A549 (cell line): ENCODE data around the gene ANKRD63. TPM values are rescaled to one million over a fixed set of nuclear protein-coding genes. Genes with fewer than 3 reads are reported as not detected.

Source experiments
- ATAC-seq, 2 experiments: fragments of 200-7000 bp in 1 of 2; fragments of >200 bp in 1 of 2; cut with Nextera tagmentation in 1 of 2; cut with Tn5 transposase in 1 of 2; 3 replicates each; pipeline versions ENCODE4 v1.8.0 to v1.9.1; 2018 to 2020; ENCODE audit warnings: mild to moderate bottlenecking in 1 of 2, moderate library complexity in 1 of 2
- CTCF ChIA-PET: fragments of 300-600 bp; sonication (Branson Sonifier 250); formaldehyde crosslinking; extraction: SDS; loops from one replicate; lab custom pipeline; 2021; ENCODE audit warnings: antibody characterized with exemption, inconsistent platforms; lab: Yijun Ruan, JAX
- POLR2A ChIA-PET: fragments of 350-600 bp; formaldehyde crosslinking; extraction: SDS; loops from one replicate; lab custom pipeline; 2021; ENCODE audit warnings: antibody characterized with exemption, inconsistent platforms; lab: Yijun Ruan, JAX
- DNase-seq, 2 experiments: peaks; one replicate each; pipeline versions ENCODE4 v3.0.0 to v3.0.0-alpha.2; 2011 to 2016; ENCODE audit warnings: low read depth in 1 of 2, low spot score in 1 of 2
- FAIRE-seq: peaks from 2 replicates; lab custom pipeline; 2011; peaks lifted over from hg19 to GRCh38; lab: Jason Lieb, UNC
- H3K27ac ChIP-seq, 2 experiments: fragments of >200 bp; sonication (Bioruptor Twin); formaldehyde crosslinking; 3 replicates each; pipeline ENCODE4 v1.5.1; 2016 to 2017
- H3K4me1 ChIP-seq: fragments of >200 bp; sonication (Bioruptor Twin); formaldehyde crosslinking; 3 replicates; pipeline ENCODE4 v1.6.1; 2016
- H3K4me2 ChIP-seq: fragments of >200 bp; sonication (Bioruptor Twin); formaldehyde crosslinking; 3 replicates; pipeline ENCODE4 v1.6.1; 2016
- H3K4me3 ChIP-seq: fragments of >200 bp; sonication (Bioruptor Twin); formaldehyde crosslinking; 3 replicates; pipeline ENCODE4 v1.5.1; 2016
- H3K9me3 ChIP-seq: fragments of >200 bp; sonication (Bioruptor Twin); formaldehyde crosslinking; 3 replicates; pipeline ENCODE4 v1.6.1; 2016
- CBX8 ChIP-seq: fragments of 200-600 bp; sonication (generic); IDR thresholded peaks from 2 replicates; pipeline ENCODE4 v1.6.1; 2016
- EHF ChIP-seq: fragments of 250-450 bp; sonication (Bioruptor Pico); IDR thresholded peaks from 2 replicates; pipeline ENCODE4 v1.5.0; 2020; ENCODE audit warnings: mild to moderate bottlenecking
- FOSL2 ChIP-seq, 2 experiments: fragments of 450-650 bp in 1 of 2; fragments of >200 bp in 1 of 2; sonication (Bioruptor Twin) in 1 of 2; formaldehyde crosslinking; IDR thresholded peaks; 2 replicates each; pipeline versions ENCODE4 v1.5.0 to v1.6.1; 2016 to 2020; ENCODE audit warnings: mild to moderate bottlenecking in 1 of 2, moderate library complexity in 1 of 2
- HDAC2 ChIP-seq: fragments of 200-600 bp; sonication (generic); IDR thresholded peaks from 2 replicates; pipeline ENCODE4 v1.6.1; 2016
- HOXA7 ChIP-seq: fragments of 250-450 bp; sonication (Bioruptor Pico); IDR thresholded peaks from 2 replicates; pipeline ENCODE4 v1.5.0; 2020; ENCODE audit warnings: mild to moderate bottlenecking, moderate library complexity
- HOXB13 ChIP-seq: fragments of 250-450 bp; sonication (Bioruptor Pico); IDR thresholded peaks from 2 replicates; pipeline ENCODE4 v1.5.0; 2020; ENCODE audit warnings: low read depth, mild to moderate bottlenecking, moderate library complexity
- JUN ChIP-seq, 2 experiments: fragments of >200 bp; sonication (Bioruptor Twin); formaldehyde crosslinking; IDR thresholded peaks; 2 replicates in 1 of 2; 3 replicates in 1 of 2; pipeline ENCODE4 v1.6.1; 2016 to 2017
- JUNB ChIP-seq: fragments of >200 bp; sonication (Bioruptor Twin); formaldehyde crosslinking; IDR thresholded peaks from 2 replicates; pipeline ENCODE4 v1.6.1; 2016
- KDM1A ChIP-seq: fragments of 200-600 bp; sonication (generic); IDR thresholded peaks from 2 replicates; pipeline ENCODE4 v1.6.1; 2016; ENCODE audit warnings: low read depth, mild to moderate bottlenecking
- NFE2L2 ChIP-seq: fragments of 150-350 bp; conservative IDR thresholded peaks from 2 replicates; pipeline ENCODE4 v1.6.1; 2014; ENCODE audit warnings: low read length
- POLR2A ChIP-seq: IDR thresholded peaks from 2 replicates; pipeline ENCODE4 v1.6.1; 2012; ENCODE audit warnings: mild to moderate bottlenecking, low read length
- RARB ChIP-seq: fragments of 250-450 bp; sonication (Bioruptor Pico); IDR thresholded peaks from 2 replicates; pipeline ENCODE4 v1.8.0; 2021; ENCODE audit warnings: mild to moderate bottlenecking, moderate library complexity
- ZC3H11A ChIP-seq: fragments of 450-650 bp; IDR thresholded peaks from 2 replicates; pipeline ENCODE4 v1.6.1; 2014; ENCODE audit warnings: antibody characterized with exemption, mild to moderate bottlenecking
- WGBS: methylation state at CpG from one replicate; pipeline ENCODE4 v1.1.6; 2017; ENCODE audit errors: missing lambda C conversion rate; 5-methylcytosine and 5-hydroxymethylcytosine counted together
- polyA plus RNA-seq, 4 experiments: library from polyadenylated mRNA; depleted of rRNA in 3 of 4; stranded (reverse); fragments of >200 nt; fragmentation: RNase III in 1 of 4; extraction: RNeasy Plus Mini Kit Qiagen cat#74134 plus additional on column Dnase treatment in 1 of 4; gene quantifications; 2 replicates in 3 of 4; 3 replicates in 1 of 4; pipeline ENCODE4 v1.2.3, GENCODE V29; 2011 to 2017
- TF ChIP-seq, protein P1 (sequence below): IDR thresholded peaks from 2 replicates; pipeline ENCODE4 v1.6.1; 2012
- TF ChIP-seq, protein P2 (sequence below): fragments of >200 bp; sonication (Bioruptor Twin); formaldehyde crosslinking; IDR thresholded peaks from 2 replicates; pipeline ENCODE4 v1.6.1; 2016
- TF ChIP-seq, protein P3 (sequence below): fragments of 250-450 bp; sonication (Bioruptor Pico); IDR thresholded peaks from 2 replicates; pipeline ENCODE4 v1.5.0; 2021; ENCODE audit warnings: mild to moderate bottlenecking, moderate library complexity, borderline replicate concordance
- TF ChIP-seq, protein P4 (sequence below): IDR thresholded peaks from 2 replicates; pipeline ENCODE4 v1.6.1; 2012
- TF ChIP-seq, protein P5 (sequence below): fragments of 200-600 bp; sonication (generic); IDR thresholded peaks from 2 replicates; pipeline ENCODE4 v1.6.1; 2016; ENCODE audit warnings: antibody characterized with exemption, mild to moderate bottlenecking, moderate library complexity

Gene ANKRD63
- polyA plus RNA-seq, 2 of the 4 experiments (the other 2 are of a cell fraction) = 0.25 TPM; not detected in 1

DNA sequence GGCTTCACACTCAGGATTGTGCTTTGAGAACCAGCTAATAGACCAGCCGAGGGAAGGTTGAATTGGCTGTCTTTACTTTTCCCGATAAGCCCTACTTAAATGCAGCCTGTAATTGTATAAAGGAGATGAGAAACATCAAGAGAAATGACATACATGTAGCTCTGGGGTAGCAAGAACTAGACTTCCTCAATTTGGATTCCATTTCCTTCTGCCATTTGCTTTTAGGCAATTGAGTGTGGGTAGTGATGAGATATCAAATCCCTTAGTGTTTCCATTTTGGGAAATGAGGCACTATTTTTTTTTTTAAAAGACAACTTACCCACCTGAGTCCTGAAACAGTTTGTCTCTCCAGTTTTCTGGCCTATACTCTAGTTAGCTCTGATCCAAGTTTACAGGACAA lies 42.8 kb upstream of the ANKRD63 start:
- Histone ChIP-seq H3K4me1 (peaks cover 9% of the 10 kb centered on the region; the same call in 1 of the 3 replicates), H3K4me3 (no peak overlapping the region), H3K4me2 (no peak overlapping the region), H3K27ac (no peak overlapping the region), H3K9me3 (no peaks in the 10 kb centered on the region)
- ATAC-seq (no peak), DNase-seq (no peak), FAIRE-seq (no peak)
- ChIA-PET POLR2A (no interaction called here), CTCF (interaction anchor here (0.7 to 6.7 kb wide), 8 partner anchors 9 to 482 kb away, joined by 3 to 91 read pairs (median 4); partner anchors contain the start of gene CCDC9B)
- TF ChIP-seq, protein P1, sequence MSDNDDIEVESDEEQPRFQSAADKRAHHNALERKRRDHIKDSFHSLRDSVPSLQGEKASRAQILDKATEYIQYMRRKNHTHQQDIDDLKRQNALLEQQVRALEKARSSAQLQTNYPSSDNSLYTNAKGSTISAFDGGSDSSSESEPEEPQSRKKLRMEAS = no peak
- TF ChIP-seq, protein P2, sequence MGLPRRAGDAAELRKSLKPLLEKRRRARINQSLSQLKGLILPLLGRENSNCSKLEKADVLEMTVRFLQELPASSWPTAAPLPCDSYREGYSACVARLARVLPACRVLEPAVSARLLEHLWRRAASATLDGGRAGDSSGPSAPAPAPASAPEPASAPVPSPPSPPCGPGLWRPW = no peak
- TF ChIP-seq ZC3H11A = no peak
- no peak for TF ChIP-seq RARB (CRISPR knock-in tag)
- no peak for TF ChIP-seq EHF (CRISPR knock-in tag)
- no peak for TF ChIP-seq JUN (IDR thresholded peaks at IDR 0.05)
- no peak for TF ChIP-seq JUNB
- TF ChIP-seq HOXA7 (CRISPR knock-in tag) = no peak
- TF ChIP-seq, protein P3, sequence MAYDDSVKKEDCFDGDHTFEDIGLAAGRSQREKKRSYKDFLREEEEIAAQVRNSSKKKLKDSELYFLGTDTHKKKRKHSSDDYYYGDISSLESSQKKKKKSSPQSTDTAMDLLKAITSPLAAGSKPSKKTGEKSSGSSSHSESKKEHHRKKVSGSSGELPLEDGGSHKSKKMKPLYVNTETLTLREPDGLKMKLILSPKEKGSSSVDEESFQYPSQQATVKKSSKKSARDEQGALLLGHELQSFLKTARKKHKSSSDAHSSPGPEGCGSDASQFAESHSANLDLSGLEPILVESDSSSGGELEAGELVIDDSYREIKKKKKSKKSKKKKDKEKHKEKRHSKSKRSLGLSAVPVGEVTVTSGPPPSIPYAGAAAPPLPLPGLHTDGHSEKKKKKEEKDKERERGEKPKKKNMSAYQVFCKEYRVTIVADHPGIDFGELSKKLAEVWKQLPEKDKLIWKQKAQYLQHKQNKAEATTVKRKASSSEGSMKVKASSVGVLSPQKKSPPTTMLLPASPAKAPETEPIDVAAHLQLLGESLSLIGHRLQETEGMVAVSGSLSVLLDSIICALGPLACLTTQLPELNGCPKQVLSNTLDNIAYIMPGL = no peak
- TF ChIP-seq, protein P4, sequence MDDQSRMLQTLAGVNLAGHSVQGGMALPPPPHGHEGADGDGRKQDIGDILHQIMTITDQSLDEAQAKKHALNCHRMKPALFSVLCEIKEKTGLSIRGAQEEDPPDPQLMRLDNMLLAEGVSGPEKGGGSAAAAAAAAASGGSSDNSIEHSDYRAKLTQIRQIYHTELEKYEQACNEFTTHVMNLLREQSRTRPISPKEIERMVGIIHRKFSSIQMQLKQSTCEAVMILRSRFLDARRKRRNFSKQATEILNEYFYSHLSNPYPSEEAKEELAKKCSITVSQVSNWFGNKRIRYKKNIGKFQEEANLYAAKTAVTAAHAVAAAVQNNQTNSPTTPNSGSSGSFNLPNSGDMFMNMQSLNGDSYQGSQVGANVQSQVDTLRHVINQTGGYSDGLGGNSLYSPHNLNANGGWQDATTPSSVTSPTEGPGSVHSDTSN = no peak
- TF ChIP-seq NFE2L2 = no peak
- no peak for TF ChIP-seq FOSL2 (IDR thresholded peaks at IDR 0.05)
- TF ChIP-seq FOSL2 (CRISPR knock-in tag; IDR thresholded peaks at IDR 0.05) = no peak
- TF ChIP-seq POLR2A = no peak
- no peak for TF ChIP-seq CBX8
- no peak for TF ChIP-seq KDM1A
- no peak for TF ChIP-seq HOXB13
- TF ChIP-seq, protein P5, sequence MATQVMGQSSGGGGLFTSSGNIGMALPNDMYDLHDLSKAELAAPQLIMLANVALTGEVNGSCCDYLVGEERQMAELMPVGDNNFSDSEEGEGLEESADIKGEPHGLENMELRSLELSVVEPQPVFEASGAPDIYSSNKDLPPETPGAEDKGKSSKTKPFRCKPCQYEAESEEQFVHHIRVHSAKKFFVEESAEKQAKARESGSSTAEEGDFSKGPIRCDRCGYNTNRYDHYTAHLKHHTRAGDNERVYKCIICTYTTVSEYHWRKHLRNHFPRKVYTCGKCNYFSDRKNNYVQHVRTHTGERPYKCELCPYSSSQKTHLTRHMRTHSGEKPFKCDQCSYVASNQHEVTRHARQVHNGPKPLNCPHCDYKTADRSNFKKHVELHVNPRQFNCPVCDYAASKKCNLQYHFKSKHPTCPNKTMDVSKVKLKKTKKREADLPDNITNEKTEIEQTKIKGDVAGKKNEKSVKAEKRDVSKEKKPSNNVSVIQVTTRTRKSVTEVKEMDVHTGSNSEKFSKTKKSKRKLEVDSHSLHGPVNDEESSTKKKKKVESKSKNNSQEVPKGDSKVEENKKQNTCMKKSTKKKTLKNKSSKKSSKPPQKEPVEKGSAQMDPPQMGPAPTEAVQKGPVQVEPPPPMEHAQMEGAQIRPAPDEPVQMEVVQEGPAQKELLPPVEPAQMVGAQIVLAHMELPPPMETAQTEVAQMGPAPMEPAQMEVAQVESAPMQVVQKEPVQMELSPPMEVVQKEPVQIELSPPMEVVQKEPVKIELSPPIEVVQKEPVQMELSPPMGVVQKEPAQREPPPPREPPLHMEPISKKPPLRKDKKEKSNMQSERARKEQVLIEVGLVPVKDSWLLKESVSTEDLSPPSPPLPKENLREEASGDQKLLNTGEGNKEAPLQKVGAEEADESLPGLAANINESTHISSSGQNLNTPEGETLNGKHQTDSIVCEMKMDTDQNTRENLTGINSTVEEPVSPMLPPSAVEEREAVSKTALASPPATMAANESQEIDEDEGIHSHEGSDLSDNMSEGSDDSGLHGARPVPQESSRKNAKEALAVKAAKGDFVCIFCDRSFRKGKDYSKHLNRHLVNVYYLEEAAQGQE = no peak
- 100% methylated on average over 2 of the region's 2 CpGs for WGBS

DNA sequence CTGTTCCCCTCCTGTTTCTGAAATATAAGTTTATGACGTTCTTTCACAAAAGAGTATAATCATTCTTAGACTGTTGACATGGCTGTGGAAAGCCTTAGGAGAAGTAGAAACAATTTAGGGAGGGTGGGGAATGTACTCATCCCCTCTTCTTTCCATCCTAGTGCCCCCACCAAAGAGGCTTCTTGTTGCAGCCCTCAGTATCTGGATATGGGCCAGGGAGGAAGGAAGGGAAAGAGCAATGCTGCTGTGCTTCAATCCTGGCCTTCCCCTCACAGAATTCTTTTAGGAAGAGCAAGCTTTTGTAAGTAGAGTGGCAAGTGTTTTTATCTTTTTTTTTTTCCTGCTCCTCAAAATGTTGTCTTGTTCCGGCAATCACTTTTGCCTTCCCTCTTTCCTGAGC lies 42.3 kb upstream of the ANKRD63 start:
- WGBS = 91% methylated on average over 2 of the region's 2 CpGs
- TF ChIP-seq, protein P5 = no peak
- TF ChIP-seq HDAC2 = no peak
- TF ChIP-seq, all 56 proteins: peak for 0
- Histone ChIP-seq H3K4me3 (no peak overlapping the region), H3K4me1 (peaks cover 9% of the 10 kb centered on the region; the same call in 1 of the 3 replicates), H3K4me2 (peak overlapping the region; percentile 98; the same call in 2 of the 3 replicates), H3K9me3 (no peaks in the 10 kb centered on the region), H3K27ac (no peak overlapping the region)
- DNase-seq = no peak
- no peak for ATAC-seq
- ChIA-PET POLR2A (no interaction called here), CTCF (interaction anchor here (0.7 to 6.7 kb wide), 7 partner anchors 9 to 482 kb away, joined by 3 to 91 read pairs (median 4); partner anchors contain the start of gene CCDC9B)
- no peak for FAIRE-seq
